Parathyroid adenoma (tissue), 2 donors: ENCODE results near the gene CPA1.

Experiments
- H2AFZ ChIP-seq: fragments of 300-600 bp; sonication (generic); one replicate; pipeline ENCODE4 v1.7.0; 2017; ENCODE audit warnings: antibody characterized with exemption, mild to moderate bottlenecking
- H3K27ac ChIP-seq: fragments of 300-600 bp; sonication (generic); one replicate; pipeline ENCODE4 v1.7.0; 2017
- H3K27me3 ChIP-seq: fragments of 300-600 bp; sonication (generic); one replicate; pipeline ENCODE4 v1.7.0; 2017; ENCODE audit warnings: low read length; ENCODE audit not compliant: control insufficient read depth, insufficient read depth
- H3K36me3 ChIP-seq: fragments of 300-600 bp; sonication (generic); one replicate; pipeline ENCODE4 v1.7.0; 2017; ENCODE audit warnings: low read length; ENCODE audit not compliant: control insufficient read depth, insufficient read depth
- H3K4me1 ChIP-seq: fragments of 300-600 bp; sonication (generic); one replicate; pipeline ENCODE4 v1.7.0; 2017; ENCODE audit warnings: control low read depth
- H3K4me2 ChIP-seq: fragments of 300-600 bp; sonication (generic); one replicate; pipeline ENCODE4 v1.7.0; 2017; ENCODE audit warnings: low read length
- H3K4me3 ChIP-seq: fragments of 300-600 bp; sonication (generic); one replicate; pipeline ENCODE4 v1.7.0; 2017; ENCODE audit warnings: low read depth, low read length
- H3K79me2 ChIP-seq: fragments of 300-600 bp; sonication (generic); one replicate; pipeline ENCODE4 v1.7.0; 2017; ENCODE audit warnings: control low read depth
- H3K9ac ChIP-seq: fragments of 300-600 bp; sonication (generic); one replicate; pipeline ENCODE4 v1.7.0; 2017; ENCODE audit warnings: mild to moderate bottlenecking
- H3K9me3 ChIP-seq: fragments of 300-600 bp; sonication (generic); one replicate; pipeline ENCODE4 v1.7.0; 2017; ENCODE audit warnings: low read length; ENCODE audit not compliant: control insufficient read depth
- TF ChIP-seq, protein P1 (sequence below): fragments of 300-600 bp; sonication (generic); IDR thresholded peaks from one replicate; pipeline ENCODE4 v1.7.0; 2017; ENCODE audit warnings: antibody characterized with exemption, mild to moderate bottlenecking
- donor health status: primary hyperparathyroidism.

CPA1 gene

DNA sequence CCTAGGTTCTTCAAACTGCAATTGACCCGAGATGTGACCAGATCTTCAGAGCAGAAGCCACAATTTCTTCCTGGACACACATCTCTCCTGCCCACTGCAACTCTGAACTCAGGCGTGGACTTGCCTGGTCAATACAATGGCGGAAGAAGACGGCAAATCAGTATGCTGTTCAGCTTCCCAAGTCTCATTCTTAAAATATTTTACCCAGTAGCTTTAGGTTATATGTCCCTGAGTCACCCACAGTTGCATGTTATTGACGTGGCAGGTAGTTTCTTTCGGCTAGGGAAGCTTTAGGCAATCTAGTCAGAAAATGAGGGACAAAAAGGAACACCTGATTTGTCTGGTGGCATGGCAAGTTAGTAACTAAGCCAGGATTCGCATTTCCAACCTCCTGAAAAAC lies 38.0 kb downstream of the CPA1 start:
- H3K9ac ChIP-seq: no peak overlapping the region
- TF ChIP-seq, protein P1, sequence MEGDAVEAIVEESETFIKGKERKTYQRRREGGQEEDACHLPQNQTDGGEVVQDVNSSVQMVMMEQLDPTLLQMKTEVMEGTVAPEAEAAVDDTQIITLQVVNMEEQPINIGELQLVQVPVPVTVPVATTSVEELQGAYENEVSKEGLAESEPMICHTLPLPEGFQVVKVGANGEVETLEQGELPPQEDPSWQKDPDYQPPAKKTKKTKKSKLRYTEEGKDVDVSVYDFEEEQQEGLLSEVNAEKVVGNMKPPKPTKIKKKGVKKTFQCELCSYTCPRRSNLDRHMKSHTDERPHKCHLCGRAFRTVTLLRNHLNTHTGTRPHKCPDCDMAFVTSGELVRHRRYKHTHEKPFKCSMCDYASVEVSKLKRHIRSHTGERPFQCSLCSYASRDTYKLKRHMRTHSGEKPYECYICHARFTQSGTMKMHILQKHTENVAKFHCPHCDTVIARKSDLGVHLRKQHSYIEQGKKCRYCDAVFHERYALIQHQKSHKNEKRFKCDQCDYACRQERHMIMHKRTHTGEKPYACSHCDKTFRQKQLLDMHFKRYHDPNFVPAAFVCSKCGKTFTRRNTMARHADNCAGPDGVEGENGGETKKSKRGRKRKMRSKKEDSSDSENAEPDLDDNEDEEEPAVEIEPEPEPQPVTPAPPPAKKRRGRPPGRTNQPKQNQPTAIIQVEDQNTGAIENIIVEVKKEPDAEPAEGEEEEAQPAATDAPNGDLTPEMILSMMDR: no peak
- H3K4me2 ChIP-seq: no peak overlapping the region
- H3K36me3 ChIP-seq: no peaks in the 10 kb centered on the region
- no peaks in the 10 kb centered on the region for H3K27me3 ChIP-seq
- H3K9me3 ChIP-seq: no peaks in the 10 kb centered on the region
- H3K79me2 ChIP-seq: no peaks in the 10 kb centered on the region
- no peak overlapping the region for H3K4me3 ChIP-seq
- H3K27ac ChIP-seq: no peak overlapping the region
- H2AFZ ChIP-seq: no peak overlapping the region
- H3K4me1 ChIP-seq: no peaks in the 10 kb centered on the region

DNA sequence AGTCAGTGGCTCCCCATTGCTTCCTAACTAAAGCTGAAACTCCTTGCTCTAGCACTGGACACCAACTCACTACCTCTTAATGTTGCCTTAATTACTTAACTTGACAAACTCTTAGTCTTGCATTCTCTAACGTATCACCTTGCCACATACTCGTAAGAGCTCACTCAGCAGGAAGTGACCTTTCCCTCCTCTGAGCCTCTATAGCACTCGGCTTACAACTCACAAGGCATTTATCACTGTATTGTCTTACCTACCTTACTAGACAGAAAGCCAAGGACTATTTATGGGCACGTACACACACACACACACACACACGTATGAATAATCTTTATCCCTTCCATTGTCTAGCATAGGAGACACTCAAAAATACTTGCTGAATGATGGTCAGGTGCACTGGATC lies 39.4 kb downstream of the CPA1 start:
- H3K27ac ChIP-seq: no peak overlapping the region
- no peaks in the 10 kb centered on the region for H3K9me3 ChIP-seq

DNA sequence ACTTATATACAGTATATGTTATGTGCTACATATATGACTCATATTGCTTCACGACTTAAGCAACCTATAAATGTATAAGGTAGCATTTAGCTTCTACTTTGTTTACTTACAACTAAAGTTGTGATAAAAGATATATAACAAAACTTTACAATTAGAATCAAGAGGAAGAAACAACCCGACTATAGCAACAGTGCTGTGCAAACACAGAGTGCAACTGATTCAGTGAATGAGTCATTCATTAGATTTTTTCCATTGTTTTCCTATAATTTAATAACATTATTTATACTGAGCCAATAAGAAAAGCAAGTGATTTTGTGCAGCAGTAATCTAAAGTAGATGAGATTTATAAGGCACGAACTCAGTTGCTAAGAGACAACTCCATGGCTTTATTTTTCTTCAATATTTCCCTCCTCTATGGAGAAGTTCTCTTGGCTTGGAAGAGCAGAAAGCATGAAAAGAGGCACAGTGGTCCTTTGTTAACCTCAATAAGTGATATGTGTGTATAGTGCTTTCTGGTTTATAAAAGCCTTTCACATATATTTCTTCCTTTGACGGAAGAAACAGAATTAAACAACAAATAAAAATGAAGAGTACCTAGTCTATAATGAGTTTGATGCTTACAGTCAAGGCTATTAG lies 40.8 kb downstream of the CPA1 start:
- TF ChIP-seq, protein P1: no peak
- Histone ChIP-seq H3K9ac (no peak overlapping the region), H3K4me3 (no peak overlapping the region), H2AFZ (no peak overlapping the region), H3K27ac (no peak overlapping the region), H3K79me2 (no peaks in the 10 kb centered on the region), H3K36me3 (no peaks in the 10 kb centered on the region), H3K9me3 (no peaks in the 10 kb centered on the region), H3K27me3 (no peaks in the 10 kb centered on the region), H3K4me1 (no peaks in the 10 kb centered on the region), H3K4me2 (no peak overlapping the region)

More for the DNA sequence above, 39.4 kb downstream of the CPA1 start:
- Histone ChIP-seq H3K9ac (no peak overlapping the region), H3K36me3 (no peaks in the 10 kb centered on the region), H3K79me2 (no peaks in the 10 kb centered on the region), H3K4me3 (no peak overlapping the region), H2AFZ (no peak overlapping the region), H3K4me1 (no peaks in the 10 kb centered on the region), H3K4me2 (no peak overlapping the region), H3K27me3 (no peaks in the 10 kb centered on the region)
- TF ChIP-seq, protein P1: no peak

- Histone ChIP-seq H3K9me3 (no peaks in the 10 kb centered on the region), H2AFZ (no peak overlapping the region), H3K27me3 (no peaks in the 10 kb centered on the region), H3K79me2 (no peaks in the 10 kb centered on the region), H3K4me2 (no peak overlapping the region), H3K4me1 (no peaks in the 10 kb centered on the region), H3K4me3 (no peak overlapping the region), H3K27ac (no peak overlapping the region), H3K9ac (no peak overlapping the region), H3K36me3 (no peaks in the 10 kb centered on the region)
- TF ChIP-seq, protein P1: no peak
Observed at GRCh38 chr7:130421684-130422083, 41.4 kb downstream of the CPA1 start.

DNA sequence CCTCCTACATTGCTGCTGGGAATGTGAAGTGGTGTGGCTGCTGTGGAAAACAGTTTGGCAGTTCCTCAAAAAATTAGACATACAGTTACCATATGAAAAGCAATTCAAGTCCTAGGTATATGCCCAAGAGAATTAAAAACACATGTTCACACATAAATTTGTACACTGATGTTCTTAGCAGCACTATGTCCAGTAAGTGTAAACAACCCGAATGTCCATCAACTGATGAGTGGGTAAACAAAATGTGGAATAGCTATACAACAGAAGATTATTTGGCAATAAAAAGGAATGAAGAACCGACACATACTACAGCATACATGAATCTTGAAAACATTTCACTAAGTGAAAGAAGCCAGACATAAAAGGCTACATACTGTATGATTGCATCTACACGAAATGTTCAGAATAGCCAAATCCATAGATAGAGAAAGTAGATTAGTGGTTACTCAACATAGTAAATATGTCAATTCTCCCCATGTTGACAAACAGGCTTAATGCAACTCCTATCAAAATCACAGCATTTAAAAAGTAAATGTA lies 43.3 kb downstream of the CPA1 start:
- no peak overlapping the region for H3K27ac ChIP-seq
- no peak overlapping the region for H2AFZ ChIP-seq
- no peak overlapping the region for H3K4me2 ChIP-seq
- H3K4me3 ChIP-seq: no peak overlapping the region
- no peaks in the 10 kb centered on the region for H3K36me3 ChIP-seq
- TF ChIP-seq, protein P1: no peak
- H3K27me3 ChIP-seq: no peaks in the 10 kb centered on the region
- no peaks in the 10 kb centered on the region for H3K4me1 ChIP-seq
- H3K9me3 ChIP-seq: no peaks in the 10 kb centered on the region
- H3K9ac ChIP-seq: no peak overlapping the region
- H3K79me2 ChIP-seq: no peaks in the 10 kb centered on the region
